ENCODE measurements around the gene OGDHL. TPM values are rescaled to one million over a fixed set of nuclear protein-coding genes. Genes with fewer than 3 reads are reported as not detected.

The OGDHL gene
- total and polyA plus RNA-seq, 7 donors: 0.46 to 6.1 (median 1.2) TPM

DNA sequence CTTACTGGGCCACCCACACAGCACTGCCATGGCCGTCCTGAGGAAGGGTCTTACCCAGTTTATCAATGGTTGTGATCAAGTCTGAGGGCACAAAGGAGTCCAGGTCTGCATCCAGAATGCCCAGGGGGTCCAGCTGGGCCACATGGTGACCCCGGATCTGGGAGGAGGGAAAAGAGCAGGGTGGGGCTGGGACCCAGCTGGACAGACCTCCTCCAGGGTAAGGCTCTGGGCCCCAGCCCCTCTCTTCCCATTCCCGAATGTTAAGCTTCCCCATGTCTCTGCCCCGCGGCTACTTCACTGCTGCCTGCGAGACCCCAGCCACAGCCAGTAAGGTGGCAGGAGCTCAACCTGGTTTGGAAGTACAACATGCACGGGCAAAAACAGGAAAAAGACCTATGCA is 9.5 kb downstream of the OGDHL start:
- H3K27ac ChIP-seq: no peak overlapping the region
- no peaks in the 10 kb centered on the region for H3K9me3 ChIP-seq
- intact Hi-C loops (cut with DNase I): no loop called here
- no peaks in the 10 kb centered on the region for H3K36me3 ChIP-seq
- no peaks in the 10 kb centered on the region for H3K27me3 ChIP-seq
- no peaks in the 10 kb centered on the region for H3K4me1 ChIP-seq
- TF ChIP-seq, protein P1, sequence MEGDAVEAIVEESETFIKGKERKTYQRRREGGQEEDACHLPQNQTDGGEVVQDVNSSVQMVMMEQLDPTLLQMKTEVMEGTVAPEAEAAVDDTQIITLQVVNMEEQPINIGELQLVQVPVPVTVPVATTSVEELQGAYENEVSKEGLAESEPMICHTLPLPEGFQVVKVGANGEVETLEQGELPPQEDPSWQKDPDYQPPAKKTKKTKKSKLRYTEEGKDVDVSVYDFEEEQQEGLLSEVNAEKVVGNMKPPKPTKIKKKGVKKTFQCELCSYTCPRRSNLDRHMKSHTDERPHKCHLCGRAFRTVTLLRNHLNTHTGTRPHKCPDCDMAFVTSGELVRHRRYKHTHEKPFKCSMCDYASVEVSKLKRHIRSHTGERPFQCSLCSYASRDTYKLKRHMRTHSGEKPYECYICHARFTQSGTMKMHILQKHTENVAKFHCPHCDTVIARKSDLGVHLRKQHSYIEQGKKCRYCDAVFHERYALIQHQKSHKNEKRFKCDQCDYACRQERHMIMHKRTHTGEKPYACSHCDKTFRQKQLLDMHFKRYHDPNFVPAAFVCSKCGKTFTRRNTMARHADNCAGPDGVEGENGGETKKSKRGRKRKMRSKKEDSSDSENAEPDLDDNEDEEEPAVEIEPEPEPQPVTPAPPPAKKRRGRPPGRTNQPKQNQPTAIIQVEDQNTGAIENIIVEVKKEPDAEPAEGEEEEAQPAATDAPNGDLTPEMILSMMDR (IDR thresholded peaks at IDR 0.05): no peak
- TF ChIP-seq EP300 (IDR thresholded peaks at IDR 0.05): no peak
- H3K4me3 ChIP-seq: no peak overlapping the region
- no peak for DNase-seq
- 89 to 93% methylated on average over 7 of the region's 7 CpGs for WGBS, 2 donors

DNA sequence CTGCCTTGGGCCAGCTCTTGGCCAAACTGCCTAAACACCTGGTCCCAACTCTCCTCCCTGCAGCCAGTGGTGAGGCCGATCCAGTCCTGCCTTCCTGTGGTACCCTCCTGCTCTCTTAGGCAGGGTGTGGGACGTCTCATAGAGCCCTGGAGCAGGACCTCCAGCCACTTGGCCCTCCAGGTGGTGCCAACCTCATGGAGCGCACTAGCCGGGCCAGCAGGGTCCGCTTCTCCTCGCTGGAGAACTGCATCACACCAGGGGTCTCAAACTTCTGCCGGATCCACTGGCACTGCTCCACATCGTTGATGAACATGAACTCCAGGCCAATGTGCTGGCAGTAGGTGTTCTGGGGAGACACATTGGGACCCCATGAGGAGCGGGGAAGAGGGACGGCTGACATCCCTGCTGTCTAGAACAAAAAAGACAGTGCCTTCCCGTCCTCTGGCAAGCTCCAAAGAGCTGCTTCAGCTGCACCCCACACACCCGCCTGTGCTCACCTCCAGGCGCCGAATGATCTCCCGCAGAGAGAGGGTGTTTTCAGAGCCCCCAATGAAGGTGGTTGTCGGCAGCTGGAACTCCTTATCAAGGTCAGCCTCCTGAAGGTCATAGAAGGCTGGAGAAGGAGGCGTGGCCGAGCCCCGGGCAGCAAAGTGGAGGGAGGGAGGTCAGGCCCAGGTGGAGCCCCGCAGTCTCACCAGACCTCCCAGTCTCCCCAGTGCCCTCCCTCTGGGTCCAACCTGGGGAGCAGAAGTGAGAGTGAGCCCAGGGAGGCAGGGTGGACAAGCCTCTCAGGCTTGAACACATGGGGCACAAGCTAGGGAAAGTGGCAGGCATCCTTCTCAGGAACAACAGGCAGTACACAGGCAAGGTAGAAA is 10.2 kb downstream of the OGDHL start:
- intact Hi-C loops (cut with DNase I): no loop called here
- Histone ChIP-seq H3K4me3 (no peak overlapping the region), H3K9me3 (no peaks in the 10 kb centered on the region), H3K36me3 (no peaks in the 10 kb centered on the region), H3K27me3 (no peaks in the 10 kb centered on the region), H3K27ac (no peak overlapping the region), H3K4me1 (no peaks in the 10 kb centered on the region)
- TF ChIP-seq POLR2AphosphoS5 (IDR thresholded peaks at IDR 0.05): no peak
- no peak for TF ChIP-seq EP300 (IDR thresholded peaks at IDR 0.05)
- TF ChIP-seq, protein P1 (IDR thresholded peaks at IDR 0.05): no peak
- no peak for TF ChIP-seq POLR2A (IDR thresholded peaks at IDR 0.05)
- WGBS, 2 donors: 87 to 91% methylated on average over 20 of the region's 20 CpGs
- no peak for DNase-seq

DNA sequence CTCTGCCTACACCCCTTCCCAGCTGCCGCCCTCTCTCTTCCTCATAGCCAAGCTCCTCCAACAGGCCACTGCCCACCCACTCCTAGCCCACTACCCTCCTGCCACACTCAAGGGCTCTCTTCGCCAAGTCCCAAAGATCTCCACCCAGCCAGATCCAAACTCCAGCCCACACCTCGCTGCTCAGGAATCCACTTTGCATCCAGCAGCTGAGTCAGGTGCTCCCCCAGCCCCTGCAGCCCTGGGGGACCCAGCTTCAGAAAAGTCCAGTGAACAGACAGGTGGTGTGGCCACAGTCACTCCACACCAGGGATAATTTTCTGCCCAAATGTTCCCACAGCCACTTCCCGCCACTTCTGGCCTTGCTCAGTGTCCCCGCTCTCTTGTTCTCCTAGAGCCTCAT is 10.9 kb downstream of the OGDHL start:
- 90 to 95% methylated on average over 5 of the region's 5 CpGs for WGBS, 2 donors
- TF ChIP-seq, protein P1 (IDR thresholded peaks at IDR 0.05): no peak
- TF ChIP-seq EP300 (IDR thresholded peaks at IDR 0.05) (no peak), POLR2A (IDR thresholded peaks at IDR 0.05) (no peak), POLR2AphosphoS5 (IDR thresholded peaks at IDR 0.05) (no peak)
- Histone ChIP-seq H3K4me3 (no peak overlapping the region), H3K4me1 (no peaks in the 10 kb centered on the region), H3K9me3 (no peaks in the 10 kb centered on the region), H3K27me3 (no peaks in the 10 kb centered on the region), H3K36me3 (no peaks in the 10 kb centered on the region), H3K27ac (no peak overlapping the region)
- intact Hi-C loops (cut with DNase I): no loop called here
- DNase-seq: no peak

DNA sequence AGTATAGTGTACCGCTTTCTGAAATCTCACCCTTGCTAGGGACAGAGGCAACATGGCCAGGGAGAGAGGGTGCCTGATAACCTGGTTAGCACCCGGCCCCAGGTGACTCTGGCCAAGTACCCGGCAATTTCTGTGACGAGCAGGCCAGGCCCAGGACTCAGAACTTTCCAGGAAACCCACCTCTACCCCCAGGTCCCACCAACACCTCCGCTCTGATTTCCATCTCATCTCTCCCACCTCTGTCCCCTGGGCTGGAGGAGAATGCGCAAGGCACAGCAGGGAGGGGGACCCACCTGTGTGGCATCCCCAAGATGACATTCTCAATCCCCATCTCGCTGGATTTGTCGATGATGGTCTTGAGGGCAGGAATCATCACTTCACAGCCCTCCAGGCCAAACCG is 11.6 kb downstream of the OGDHL start:
- Histone ChIP-seq H3K36me3 (no peaks in the 10 kb centered on the region), H3K4me3 (no peak overlapping the region), H3K27ac (no peak overlapping the region), H3K4me1 (no peaks in the 10 kb centered on the region), H3K27me3 (no peaks in the 10 kb centered on the region), H3K9me3 (no peaks in the 10 kb centered on the region)
- TF ChIP-seq, protein P1 (IDR thresholded peaks at IDR 0.05): no peak
- TF ChIP-seq EP300 (IDR thresholded peaks at IDR 0.05) (no peak), POLR2A (IDR thresholded peaks at IDR 0.05) (no peak), POLR2AphosphoS5 (IDR thresholded peaks at IDR 0.05) (no peak)
- WGBS, 2 donors: 82 to 93% methylated on average over 9 of the region's 9 CpGs
- intact Hi-C loops (cut with DNase I): no loop called here
- no peak for DNase-seq

Data from sigmoid colon (tissue), 7 donors.